HG03060 (cell line): ENCODE results near the gene ARHGAP26.
"Not testable (repeated sequence)": the region's sequence is repeated elsewhere in the genome, so short reads cannot be mapped to it uniquely, and the experiment has no call there.

Source experiments
- ATAC-seq: cut with Tn5 transposase; IDR thresholded peaks from one replicate; pipeline ENCODE4 v1.9.1; 2021; ENCODE audit warnings: low read depth, moderate number of reproducible peaks; ENCODE audit not compliant: unreplicated experiment

ARHGAP26 gene

DNA sequence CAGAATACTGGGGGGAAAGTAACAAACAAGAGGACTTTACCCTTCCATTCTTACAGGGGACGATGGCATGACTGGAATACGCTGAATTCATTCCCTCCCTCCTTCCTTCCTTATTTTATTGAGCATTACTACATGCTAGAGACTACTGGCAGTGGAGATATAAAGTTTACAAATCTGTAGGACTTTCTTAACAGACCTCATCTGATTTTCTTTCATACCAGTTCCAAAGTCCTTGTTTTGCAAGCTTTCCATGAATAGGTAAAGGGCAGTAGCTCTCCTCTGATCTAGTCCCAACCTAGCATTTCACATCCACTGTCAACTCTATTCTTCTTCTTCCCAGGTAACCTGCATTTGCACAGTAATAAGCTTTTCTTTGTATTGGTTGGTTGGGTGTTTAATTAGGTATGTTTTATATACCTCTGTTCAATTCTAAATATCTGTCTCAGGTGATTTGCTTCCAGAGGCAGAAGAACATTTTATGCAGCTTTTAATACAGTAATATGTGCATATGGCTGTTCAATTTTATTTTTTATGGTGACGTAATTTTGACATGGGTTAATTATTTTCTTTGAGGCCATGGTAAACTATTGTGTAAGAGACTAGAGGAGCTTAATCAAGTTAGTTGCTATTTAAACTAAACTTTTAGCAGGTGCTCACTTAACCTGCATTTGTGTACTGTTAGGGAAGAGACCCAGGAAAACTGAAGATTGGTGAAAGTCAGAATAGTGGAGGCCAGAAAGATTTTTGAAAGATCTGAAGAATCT lies 150.9 kb downstream of the ARHGAP26 start:
- ATAC-seq = no peak

DNA sequence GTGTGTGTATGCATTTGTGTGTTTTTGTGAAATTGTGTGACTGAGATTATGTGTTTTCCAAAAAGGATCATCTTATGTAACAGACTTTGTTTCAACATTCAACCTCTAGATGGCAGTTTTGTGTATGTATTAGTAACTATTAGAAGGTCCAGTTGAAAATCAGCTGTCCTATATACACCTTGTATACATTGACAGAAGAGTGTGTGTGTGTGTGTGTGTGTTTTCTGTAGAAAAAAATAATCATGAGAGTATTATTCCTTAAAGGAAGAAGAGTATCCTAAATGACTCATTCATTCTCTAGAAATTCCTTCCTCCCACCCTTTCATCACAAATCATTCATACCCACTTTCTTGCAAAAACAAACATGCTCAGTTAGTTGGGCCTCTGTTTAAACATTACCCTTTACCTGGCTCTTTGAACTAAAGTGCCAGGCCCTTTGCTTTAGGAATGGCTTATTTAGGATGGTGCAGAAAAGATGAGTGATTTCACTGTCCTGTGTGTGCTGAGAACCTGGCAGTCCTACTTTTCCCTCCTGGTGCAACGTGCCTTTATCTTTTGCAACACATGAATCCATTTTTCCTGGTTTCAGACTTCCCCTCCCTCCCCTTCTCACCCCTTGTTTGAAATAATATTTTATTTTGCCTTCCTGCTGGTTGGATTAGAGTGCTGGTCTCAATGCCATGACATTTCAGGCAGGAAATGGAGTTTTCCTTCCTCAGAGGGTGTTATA lies 152.2 kb downstream of the ARHGAP26 start:
- no peak for ATAC-seq

DNA sequence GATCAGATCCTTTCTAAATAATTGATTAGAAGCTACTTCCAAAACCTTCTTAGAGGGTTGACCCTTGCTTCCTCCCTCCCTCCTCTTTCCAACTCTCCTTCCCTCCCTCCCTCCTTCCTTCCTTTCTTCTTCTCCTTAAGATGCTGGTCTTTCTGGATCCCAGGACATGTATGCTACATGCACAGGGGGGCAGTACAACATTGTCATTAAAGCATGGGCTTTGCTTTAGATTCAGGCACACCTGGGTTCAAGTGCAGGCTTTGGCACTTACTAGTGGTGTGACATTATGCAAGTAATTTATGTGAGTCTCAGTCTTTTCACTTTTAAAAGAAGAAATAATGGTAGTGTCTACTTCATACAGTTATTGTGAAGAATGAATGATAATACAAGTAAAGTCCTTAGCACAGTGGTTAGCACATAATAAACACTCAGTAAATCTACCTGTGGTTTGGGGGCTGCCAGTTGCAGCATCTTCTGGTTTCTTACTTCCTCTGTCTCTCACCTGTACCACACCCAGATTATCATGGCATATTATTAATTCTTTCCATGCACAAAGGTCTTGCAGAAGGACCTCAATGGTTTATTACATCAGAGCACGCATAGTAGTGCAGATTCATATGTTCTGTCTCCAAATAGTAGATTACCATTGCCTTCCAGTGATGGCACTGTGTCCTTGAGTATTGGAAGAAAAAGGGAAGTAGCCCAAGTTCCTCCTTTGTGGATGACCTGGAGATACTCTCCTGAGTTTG lies 154.1 kb downstream of the ARHGAP26 start:
- no peak for ATAC-seq

DNA sequence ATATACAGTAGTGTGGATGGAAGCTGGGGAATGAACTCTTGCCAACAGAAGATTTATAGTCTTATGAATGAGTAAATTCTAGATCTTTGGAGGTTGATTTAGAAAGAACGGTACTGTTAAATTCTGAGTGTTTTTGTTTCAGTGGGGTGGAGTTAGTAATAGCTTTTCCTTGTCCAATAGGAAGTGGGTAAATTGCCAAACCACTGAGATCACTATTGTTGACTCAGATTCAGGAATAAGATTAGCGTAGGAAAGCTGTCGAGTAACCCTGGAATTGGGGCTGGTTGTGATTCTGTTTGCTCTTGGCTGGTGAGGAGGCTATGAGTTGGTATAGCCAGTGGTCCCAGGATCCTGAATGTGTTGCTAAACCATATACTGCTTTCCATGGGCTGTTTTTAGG lies 155.6 kb downstream of the ARHGAP26 start:
- ATAC-seq = no peak

DNA sequence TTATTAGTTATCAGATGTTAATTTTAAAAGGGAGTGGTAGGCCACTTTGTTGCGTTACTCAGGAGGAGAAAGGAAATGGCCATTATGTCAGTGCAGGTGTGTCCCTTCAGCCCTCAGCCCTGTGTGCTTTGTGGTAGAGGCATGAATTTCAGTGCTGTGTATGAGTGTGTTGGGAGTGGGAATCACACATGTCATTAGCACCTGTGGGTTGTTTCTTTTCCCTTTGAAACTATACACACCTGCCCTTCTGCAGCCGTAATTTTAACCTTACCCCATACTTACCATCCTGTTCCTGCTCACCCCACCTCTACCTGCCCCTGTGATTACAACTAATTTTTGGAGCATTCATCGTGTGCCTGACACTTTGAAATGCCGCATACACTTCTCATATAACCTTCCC lies 156.4 kb downstream of the ARHGAP26 start:
- no peak for ATAC-seq

DNA sequence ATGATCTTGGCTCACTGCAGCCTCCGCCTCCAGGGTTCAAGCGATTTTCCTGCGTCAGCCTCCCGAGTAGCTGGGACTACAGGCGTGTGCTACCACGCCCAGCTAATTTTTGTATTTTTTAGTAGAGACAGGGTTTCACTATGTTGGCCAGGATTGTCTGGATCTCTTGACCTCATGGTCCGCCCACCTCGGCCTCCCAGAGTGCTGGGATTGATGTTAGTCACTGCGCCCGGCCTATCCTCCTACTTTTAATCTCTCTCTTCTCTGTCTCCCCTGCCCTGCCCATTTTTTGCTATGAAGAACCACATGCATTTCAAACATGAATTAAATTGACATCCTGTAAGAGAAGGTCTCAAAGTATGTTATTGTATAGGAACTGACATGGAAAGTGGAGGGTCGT lies 158.8 kb downstream of the ARHGAP26 start:
- ATAC-seq = not testable (repeated sequence)

DNA sequence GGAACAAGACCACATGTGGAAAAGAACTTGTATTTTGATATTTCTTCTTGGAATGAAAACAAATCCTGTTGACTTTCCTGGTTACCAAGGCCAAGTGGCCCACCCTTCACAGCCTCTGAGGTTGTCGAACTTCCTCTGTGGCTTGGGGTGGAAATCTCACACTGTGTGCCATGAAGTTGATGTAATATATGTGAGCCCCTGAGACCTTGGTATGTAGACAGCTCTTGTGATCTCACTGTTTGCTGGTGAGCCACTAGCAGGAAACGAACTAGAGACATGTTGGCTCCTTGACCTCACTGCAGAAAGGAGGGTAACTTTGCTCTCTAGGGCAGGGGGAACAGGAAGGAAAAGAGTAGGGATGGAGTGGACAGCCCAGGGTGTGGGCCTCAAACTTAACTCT lies 159.4 kb downstream of the ARHGAP26 start:
- no peak for ATAC-seq

DNA sequence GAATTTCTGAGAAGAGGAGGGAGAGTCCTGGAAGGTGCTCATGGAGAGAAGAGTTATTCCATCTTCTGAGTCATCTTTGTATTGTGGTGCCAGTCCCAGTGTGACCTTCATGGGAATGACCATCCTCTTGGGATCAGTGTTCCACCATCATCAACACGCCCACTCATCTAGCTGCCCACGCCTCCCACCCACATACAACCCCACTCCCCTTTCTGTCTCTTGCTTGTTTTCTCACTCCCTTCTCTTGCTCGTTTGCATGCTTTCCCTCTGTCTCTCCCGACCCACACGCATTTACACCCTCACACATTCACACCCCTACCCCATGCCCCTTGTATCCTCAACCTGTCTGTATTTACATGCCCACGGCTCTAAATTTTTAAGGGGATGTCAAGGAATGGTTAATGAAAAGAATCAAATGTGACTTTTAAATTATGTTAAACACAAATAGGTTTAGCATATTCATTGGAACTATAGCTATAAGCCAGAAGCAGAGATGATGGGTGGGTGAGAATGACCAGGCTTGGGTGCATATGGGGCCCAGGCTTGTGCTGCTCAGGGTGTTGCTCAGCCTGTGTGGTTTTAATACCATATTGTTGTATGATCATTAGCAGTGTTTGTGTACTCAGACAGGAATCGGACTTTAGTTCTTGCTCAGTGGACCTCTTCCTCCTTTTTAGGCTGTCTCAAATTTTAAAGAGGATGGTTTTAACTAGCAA lies 160.4 kb downstream of the ARHGAP26 start:
- no peak for ATAC-seq

DNA sequence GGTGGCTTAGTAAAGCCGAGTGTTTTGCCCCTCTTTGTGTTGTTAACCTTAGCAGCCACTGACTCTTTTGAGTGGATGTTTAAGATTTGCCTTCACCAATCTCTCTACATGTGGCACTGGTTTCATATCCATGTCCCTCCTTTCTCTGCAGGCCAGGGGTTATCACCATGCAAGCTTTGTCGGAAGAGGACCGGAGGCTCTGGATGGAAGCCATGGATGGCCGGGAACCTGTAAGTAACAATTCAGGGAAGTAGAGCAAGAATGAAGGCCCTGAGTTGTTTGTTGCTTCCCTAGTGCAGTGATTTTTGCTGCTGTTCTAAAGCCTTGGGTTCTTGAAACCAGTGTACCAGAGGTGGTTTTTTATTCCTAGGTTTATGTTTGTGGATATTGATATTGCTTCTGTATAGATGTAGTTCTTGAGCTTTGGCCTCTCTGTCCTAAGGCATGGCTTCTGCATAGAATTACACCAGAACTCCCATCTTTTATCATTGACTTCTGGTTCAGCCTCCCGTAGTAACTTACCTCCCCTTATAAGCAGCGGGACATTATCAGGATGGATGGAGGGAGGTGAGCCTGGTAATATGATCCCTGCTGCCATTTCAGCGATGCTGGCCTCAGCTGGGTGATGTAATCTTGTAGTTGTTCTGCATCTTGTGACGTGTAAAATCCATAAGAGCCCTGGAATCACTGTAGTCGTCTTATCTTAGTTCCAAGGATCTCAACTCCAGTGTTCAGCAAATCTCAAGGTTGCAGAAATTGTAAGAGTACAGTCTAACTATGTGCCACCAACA lies 161.9 kb downstream of the ARHGAP26 start:
- ATAC-seq = no peak

DNA sequence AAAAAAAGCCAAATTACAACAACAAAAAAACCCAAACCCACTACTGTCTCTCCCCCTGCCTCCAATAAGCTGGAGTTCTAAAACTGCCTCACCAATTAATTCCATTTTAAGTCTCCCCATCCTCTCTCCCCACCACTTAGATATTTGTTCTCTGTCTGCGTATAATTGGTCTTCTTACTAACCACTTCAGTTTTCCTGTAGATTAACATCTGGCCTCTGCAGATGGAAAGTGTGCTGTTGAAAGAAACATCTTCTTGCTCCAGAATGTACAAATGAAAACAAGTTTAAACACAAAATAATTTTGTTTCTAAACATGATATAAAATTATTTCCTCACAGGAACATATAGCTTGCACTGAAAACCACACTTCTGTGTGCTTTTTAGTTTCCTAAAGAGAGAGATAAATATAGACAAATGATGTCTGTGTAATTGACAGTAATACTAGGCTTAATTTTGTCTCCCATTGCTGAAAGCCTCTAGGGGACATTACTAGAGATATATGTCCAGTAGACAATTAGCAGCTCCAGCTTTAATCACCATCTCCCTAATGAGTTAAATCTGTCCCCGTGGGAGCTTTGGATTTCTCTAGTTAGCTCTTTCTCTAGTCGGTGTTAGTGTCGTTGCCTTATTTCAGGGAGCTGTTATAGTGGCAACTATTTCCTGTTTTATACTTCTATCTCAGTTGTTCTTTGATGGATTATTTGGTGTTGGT lies 164.0 kb downstream of the ARHGAP26 start:
- ATAC-seq = no peak

DNA sequence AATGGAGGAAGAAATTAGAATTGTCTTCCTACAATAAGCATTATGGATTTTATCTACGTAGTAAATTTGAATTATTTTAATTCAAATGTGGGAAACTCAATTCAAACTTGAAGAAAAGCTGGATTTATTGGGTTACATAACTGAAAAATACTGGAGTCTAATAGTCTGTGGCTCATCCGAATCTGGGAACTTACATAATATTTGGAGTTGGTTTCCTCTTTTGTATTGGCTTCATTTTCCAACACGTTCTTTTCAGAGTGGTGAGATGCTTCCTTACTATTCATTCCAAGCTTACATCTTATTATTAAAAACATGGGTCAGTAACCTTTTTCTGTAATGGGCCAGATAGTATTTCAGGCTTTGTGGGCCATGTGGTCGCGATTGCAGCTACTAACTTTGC lies 164.8 kb downstream of the ARHGAP26 start:
- no peak for ATAC-seq

DNA sequence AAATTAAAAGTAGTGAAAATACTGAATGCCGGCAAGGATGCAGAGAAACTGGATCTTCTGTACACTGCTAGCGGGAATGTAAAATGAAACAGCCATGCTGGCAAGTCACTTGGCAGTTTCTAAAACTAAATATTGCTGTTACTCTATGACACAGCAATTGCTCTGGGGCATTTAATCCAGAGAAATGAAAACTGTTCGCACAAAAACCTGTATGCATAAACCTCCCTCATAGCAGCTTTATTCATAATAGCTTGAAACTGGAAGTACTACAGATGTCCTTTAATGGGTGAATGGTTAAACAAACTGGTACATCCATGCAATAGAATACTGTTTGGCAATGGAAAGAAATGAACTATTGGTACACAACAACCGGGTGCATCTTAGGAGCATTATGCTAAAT lies 167.2 kb downstream of the ARHGAP26 start:
- ATAC-seq = no peak

DNA sequence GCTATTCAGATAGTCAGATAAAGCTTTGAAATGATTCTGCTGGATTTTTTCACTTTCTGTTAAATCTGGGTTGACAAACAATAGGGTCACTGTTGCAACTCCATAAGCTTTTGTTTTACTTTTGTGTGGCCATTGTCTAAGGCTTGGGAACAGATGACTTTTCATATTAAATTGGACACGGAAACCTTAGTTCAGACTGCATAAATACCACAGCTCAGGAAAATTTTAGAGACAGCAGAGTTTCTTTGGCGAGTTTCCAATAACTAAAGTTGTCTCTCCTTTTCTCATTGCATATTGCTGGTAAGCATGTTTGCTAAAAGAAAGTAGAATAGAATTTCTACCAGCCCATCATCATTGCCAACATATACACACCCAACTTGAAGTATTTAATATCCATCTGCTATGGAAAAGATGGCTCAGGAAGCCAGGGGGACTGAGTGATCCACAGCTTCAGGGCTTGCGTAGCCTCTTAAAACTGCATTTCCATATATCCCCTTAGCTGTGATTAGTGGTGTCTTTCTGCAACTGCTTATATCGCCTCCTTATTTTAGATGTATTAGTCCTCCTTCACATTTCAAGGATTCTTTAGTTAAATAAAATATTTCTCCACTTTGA lies 168.2 kb downstream of the ARHGAP26 start:
- ATAC-seq = no peak

DNA sequence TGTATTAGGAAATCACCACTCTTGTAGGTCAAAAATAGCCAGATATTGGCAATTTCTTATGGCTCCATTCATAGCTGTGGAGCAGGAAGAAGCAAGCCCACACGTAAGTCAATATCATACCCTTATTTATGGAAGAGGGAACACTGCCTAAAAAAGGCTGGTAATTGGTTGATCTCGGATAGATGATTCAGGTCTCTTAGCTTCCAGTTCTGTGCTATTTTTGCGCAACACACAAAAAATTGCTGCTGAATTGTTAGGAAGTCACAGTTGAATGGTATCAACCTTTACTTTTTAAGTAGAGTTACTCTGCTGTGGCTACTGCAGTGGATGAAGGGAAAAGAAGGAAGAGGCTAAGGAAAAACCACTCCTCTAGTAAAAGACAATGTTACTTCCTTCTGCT lies 168.8 kb downstream of the ARHGAP26 start:
- no peak for ATAC-seq

DNA sequence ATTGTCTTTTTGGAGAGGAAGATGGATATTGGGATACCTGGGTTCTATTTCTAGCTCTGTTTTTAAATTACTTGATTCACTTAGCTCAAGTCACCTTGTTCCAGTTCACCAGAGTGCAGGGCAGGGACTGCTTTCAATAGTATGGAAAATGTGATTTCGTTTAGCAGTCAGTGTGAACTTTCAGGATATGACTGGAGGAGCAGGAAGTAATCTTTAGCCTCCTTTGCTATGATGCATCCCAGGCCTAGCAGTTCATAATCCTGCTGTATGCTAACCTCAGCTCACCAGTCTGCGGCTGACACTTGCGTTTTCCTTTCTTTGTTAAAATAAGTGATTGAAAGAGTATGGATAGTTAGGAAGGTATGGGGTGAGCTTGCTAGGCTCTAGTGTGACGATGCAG lies 169.7 kb downstream of the ARHGAP26 start:
- no peak for ATAC-seq

DNA sequence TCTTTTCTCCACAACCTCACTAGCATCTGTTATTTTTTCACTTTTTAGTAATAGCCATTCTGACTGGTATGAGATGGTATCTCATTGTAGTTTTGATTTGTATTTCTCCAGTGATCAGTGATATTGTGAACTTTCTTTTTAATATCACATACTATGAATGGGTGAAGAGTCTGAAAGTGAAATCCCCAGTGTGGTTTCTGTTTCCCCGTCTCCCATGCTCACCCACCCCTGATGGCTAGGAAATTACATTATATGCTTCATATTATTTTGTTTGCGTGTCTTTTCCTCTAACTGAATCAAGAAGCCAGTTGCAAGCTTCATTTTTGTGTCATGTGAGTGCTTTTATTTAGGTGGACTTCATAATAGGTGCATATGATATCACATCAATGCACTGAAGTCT lies 171.1 kb downstream of the ARHGAP26 start:
- no peak for ATAC-seq

DNA sequence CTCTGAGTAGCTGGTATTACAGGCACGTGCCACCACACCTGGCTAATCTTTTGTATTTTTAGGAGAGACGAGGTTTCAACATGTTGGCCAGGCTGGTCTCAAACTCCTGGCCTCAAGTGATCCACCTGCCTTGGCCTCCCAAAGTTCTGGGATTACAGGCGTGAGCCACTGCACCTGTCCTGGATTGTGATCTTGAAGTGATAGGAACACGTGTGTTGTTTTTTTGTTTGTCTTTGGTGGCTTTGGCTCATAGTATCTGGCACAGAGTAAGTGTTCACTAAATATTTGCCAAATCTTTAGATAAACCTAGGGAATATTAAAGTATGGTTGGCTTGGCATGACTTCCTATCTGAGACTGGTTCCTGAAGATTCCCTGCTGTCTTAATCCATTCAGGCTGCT lies 172.7 kb downstream of the ARHGAP26 start:
- ATAC-seq = no peak

DNA sequence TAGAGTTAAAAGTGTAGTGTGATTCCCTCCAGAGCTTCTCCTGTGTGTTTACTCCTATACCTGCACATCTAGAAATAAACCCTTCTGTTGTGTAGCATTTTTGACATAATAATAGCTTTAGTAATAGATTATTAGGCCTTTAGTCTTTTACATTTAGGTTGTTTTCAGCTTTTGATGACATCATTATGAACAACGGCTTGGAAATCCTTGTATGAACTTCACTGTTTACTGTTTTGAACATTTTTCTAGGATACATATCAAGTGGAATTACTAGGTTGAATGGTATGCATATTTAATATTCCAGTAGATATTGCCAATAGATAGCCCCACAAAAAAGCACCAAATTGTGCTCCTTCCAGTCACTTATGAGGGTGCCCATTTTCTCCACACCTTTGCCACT lies 174.0 kb downstream of the ARHGAP26 start:
- ATAC-seq = no peak

DNA sequence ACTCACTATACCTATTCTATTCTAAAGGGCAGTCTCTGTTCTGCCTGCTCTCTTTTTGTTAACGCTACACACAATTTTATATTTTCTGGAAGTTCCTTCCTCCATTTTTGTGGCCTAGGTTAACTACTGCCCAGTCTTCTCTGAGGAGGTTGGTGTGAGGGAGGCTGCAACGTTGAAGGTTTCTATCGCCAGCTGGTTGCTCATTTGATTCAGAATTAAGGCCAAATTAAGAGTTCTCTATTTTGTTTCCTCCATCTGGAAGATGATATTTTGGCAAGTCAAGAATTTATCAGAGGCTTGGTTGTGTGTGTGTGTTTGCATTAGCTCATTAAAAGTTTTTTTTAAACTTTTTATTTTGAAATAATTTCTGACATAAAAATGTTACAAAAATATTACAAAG lies 175.1 kb downstream of the ARHGAP26 start:
- no peak for ATAC-seq
